SK-N-MC (cell line): ENCODE measurements around the gene HIP1R.
A peak's percentile ranks its signal among the peaks of the same experiment; 100 is the strongest.

ENCODE experiments used
- DNase-seq: peaks from one replicate; pipeline ENCODE4 v3.0.0-alpha.2; 2011; ENCODE audit warnings: low read depth, low spot score
- H3K27ac ChIP-seq: fragments of 200-600 bp; sonication (generic); 2 replicates; pipeline ENCODE4 v1.5.1; 2016; ENCODE audit warnings: mixed run types
- H3K36me3 ChIP-seq: fragments of 200-600 bp; sonication (generic); 2 replicates; pipeline ENCODE4 v1.6.1; 2017; ENCODE audit warnings: antibody characterized with exemption, low read length, mixed read lengths; ENCODE audit not compliant: insufficient read depth
- H3K4me3 ChIP-seq: fragments of 200-600 bp; sonication (generic); 2 replicates; pipeline ENCODE4 v1.5.1; 2016
- H3K9ac ChIP-seq: fragments of 200-600 bp; sonication (generic); 2 replicates; pipeline ENCODE4 v1.8.0; 2017; ENCODE audit warnings: mixed run types, mixed read lengths; ENCODE audit not compliant: insufficient read length
- H3K9me3 ChIP-seq: fragments of 200-600 bp; sonication (generic); 2 replicates; pipeline ENCODE4 v1.6.1; 2017; ENCODE audit warnings: low read depth, mild to moderate bottlenecking, antibody characterized with exemption, low read length, moderate library complexity, mixed read lengths
- EZH2 ChIP-seq: fragments of 200-600 bp; sonication (generic); IDR thresholded peaks from one replicate; pipeline ENCODE4 v1.6.1; 2017; ENCODE audit warnings: antibody characterized with exemption
- FOXP2 ChIP-seq: optimal IDR thresholded peaks from 2 replicates; pipeline ENCODE3; 2011; ENCODE audit warnings: mild to moderate bottlenecking, moderate library complexity; ENCODE audit not compliant: insufficient read depth; ENCODE audit errors: extremely low read length, control extremely low read depth
- POLR2AphosphoS5 ChIP-seq: IDR thresholded peaks from 2 replicates; pipeline ENCODE4 v1.6.1; 2012; ENCODE audit warnings: mild to moderate bottlenecking, low read depth, low read length, borderline replicate concordance

HIP1R gene

DNA sequence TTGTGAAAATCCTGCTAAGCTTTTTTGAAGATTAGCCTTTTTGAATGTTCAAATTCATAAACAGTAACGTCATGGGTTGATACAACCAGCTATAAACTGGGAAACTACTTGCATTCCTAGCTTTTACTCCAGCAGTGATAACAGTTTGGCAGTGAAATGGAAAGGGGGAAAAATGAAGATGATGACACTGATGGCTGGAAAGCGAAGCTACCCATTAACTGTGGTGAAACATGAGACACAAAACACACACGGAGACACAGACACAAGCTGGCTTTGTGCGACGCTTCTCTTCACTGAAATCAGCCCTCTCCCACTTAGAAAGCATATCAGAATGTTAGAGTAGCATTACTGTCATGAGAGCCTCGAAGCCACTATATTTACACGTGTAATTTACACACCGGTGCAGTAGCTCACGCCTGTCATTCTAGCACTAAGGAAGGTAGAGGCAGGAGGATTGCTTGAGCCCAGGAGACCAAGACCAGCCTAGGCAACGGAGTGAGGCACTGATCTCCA is 45.0 kb downstream of the HIP1R start:
- no peaks in the 10 kb centered on the region for H3K36me3 ChIP-seq
- DNase-seq, result no peak
- TF ChIP-seq EZH2, result no peak
- TF ChIP-seq POLR2AphosphoS5, result no peak
- no peak for TF ChIP-seq FOXP2

DNA sequence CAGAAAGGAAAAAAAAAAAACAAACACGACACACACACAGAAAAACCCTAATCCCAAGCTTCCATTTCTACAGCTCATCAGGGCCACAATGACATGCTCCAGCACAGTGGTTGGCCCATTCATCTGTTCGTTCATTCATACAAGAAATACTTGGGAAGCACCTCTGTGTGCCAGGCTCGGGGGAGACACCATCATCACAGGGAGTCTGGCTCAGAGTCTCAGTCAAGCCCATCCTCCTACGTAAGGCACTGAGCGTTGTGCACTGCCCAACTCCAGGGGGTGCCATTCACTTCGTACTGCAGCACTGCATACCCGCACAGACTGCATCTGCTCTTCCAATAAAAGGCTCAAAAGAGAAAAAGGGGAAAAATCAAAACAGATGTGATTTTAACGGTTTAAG is 45.4 kb downstream of the HIP1R start:
- H3K9ac ChIP-seq, result peak overlapping the region; percentile 58

More for the DNA sequence above, 45.0 kb downstream of the HIP1R start:
- Histone ChIP-seq H3K9ac (peak overlapping the region; percentile 58), H3K9me3 (no peaks in the 10 kb centered on the region), H3K27ac (peak overlapping the region; percentile 81), H3K4me3 (peak overlapping the region; percentile 55)

DNA sequence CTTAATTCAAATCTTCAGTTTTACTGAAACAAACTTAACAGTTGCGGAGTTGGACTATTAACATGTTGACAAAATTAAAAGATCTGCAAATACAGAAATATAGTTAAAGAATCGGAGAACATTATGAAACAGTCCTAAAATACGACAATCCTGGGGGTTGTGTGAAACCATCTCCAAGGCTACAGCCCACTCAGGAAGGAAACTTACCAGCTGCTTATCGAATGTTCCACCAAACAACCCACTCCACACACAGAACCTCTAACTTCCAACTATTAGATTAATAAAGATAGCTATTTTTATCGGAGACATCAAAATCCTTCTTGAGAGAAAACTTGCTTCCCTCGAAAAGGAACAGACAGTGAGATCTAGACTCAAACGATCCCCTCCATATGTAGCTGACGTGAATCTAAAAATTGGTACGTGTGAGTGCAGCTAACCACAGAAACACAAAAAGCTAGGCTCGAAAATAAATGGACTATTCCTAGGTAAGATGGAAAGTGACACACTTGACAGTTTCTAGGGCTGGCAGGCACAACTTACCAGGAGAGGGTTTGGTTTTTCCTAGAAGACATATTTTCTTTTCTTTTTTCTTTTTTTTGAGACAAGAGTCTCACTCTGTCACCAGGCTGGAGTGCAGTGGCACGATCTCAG is 47.8 kb downstream of the HIP1R start:
- H3K27ac ChIP-seq, result peak overlapping the region; percentile 81; the same call in 1 of the 2 replicates
- no peak overlapping the region for H3K9ac ChIP-seq
- H3K4me3 ChIP-seq, result no peak overlapping the region
- TF ChIP-seq FOXP2, result no peak
- TF ChIP-seq POLR2AphosphoS5, result no peak
- no peak for TF ChIP-seq EZH2
- no peaks in the 10 kb centered on the region for H3K9me3 ChIP-seq
- H3K36me3 ChIP-seq, result no peaks in the 10 kb centered on the region
- DNase-seq, result no peak

More for the DNA sequence above, 45.4 kb downstream of the HIP1R start:
- Histone ChIP-seq H3K9me3 (no peaks in the 10 kb centered on the region), H3K4me3 (peak overlapping the region; percentile 55), H3K36me3 (no peaks in the 10 kb centered on the region), H3K27ac (peak overlapping the region; percentile 81)
- TF ChIP-seq FOXP2 (peak; percentile 60), POLR2AphosphoS5 (no peak), EZH2 (no peak)
- DNase-seq, result peak; percentile 69

DNA sequence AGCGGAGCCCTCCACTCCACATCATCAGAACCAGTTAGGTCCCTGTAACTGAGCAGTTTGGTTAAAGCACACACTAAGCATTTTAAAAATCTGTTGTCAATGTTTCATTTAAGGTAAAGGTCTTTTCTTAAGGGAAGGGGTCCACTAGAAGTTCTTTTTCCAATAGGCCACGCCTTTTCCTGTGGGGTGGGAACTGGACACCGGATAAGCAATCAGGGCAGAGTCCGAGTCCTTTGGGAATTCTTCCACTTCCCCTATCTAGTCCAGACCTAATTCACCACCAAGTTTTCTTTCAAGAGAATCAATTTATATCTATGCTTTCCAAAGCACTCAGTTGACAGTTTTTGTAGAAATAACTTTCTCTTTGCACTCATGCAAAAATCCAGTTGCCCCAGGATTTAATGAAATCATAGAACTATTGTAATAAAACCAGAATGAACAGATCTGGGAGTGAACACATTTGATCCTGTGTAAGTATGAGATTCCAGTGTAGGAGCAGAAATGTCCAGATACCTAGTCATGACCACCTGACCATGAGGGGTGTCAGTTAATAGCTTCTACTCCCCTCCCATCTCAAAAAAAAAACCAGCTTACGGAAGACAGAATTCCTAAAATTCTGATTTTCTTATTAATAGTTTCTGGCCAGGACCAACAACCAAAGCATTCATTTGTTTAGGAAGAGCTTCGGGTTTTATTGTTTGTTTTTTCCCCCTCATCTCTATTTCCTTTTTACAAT is 49.0 kb downstream of the HIP1R start:
- TF ChIP-seq POLR2AphosphoS5 (no peak), EZH2 (no peak), FOXP2 (no peak)
- no peak for DNase-seq
- H3K4me3 ChIP-seq, result no peak overlapping the region
- no peaks in the 10 kb centered on the region for H3K9me3 ChIP-seq
- no peak overlapping the region for H3K27ac ChIP-seq
- no peak overlapping the region for H3K9ac ChIP-seq
- no peaks in the 10 kb centered on the region for H3K36me3 ChIP-seq

DNA sequence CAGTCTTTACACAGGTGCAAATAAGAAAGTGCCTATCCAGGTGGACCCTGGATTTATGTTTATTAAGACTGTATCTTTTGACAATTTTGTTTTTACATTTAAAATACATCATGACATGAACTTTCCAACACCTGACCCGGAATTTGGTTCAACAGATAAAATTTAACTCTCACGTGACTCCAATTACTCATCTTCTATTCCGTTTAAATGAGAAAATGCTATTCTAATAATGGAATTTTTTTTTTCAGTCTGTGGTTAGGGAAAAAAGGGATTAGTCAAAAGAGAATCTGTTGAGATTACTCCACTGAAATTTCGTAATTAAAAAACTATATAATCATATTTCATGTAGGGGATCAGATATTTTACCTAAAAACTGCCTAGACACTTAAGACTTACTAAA is 49.6 kb downstream of the HIP1R start:
- no peak overlapping the region for H3K9ac ChIP-seq
- no peak for TF ChIP-seq FOXP2
- TF ChIP-seq EZH2, result no peak
- no peak for TF ChIP-seq POLR2AphosphoS5
- no peaks in the 10 kb centered on the region for H3K9me3 ChIP-seq
- no peaks in the 10 kb centered on the region for H3K36me3 ChIP-seq
- no peak overlapping the region for H3K27ac ChIP-seq
- no peak overlapping the region for H3K4me3 ChIP-seq
- DNase-seq, result no peak

DNA sequence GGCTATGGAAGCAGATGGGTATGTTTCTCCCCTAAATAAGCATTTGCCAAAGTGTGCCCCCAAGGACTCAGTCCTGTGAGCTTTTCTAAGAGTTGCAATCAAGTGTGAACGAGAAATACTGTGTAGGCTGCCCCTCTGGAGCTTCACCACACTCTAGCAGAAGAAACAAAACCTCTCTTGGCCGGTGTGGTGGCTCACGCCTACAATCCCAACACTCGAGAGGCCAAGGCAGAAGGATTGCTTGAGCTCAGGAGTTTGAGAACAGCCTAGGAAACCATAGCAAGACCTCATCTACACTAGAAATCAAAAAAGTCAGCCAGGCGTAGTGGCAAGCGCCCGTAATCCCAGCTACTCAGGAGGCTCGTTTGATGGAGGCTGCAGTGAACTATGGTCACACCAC is 50.9 kb downstream of the HIP1R start:
- H3K9ac ChIP-seq, result no peak overlapping the region
- DNase-seq, result no peak
- H3K27ac ChIP-seq, result no peak overlapping the region
- H3K4me3 ChIP-seq, result no peak overlapping the region
- no peak for TF ChIP-seq POLR2AphosphoS5
- TF ChIP-seq FOXP2, result no peak
- TF ChIP-seq EZH2, result no peak
- H3K9me3 ChIP-seq, result no peaks in the 10 kb centered on the region
- H3K36me3 ChIP-seq, result no peaks in the 10 kb centered on the region

DNA sequence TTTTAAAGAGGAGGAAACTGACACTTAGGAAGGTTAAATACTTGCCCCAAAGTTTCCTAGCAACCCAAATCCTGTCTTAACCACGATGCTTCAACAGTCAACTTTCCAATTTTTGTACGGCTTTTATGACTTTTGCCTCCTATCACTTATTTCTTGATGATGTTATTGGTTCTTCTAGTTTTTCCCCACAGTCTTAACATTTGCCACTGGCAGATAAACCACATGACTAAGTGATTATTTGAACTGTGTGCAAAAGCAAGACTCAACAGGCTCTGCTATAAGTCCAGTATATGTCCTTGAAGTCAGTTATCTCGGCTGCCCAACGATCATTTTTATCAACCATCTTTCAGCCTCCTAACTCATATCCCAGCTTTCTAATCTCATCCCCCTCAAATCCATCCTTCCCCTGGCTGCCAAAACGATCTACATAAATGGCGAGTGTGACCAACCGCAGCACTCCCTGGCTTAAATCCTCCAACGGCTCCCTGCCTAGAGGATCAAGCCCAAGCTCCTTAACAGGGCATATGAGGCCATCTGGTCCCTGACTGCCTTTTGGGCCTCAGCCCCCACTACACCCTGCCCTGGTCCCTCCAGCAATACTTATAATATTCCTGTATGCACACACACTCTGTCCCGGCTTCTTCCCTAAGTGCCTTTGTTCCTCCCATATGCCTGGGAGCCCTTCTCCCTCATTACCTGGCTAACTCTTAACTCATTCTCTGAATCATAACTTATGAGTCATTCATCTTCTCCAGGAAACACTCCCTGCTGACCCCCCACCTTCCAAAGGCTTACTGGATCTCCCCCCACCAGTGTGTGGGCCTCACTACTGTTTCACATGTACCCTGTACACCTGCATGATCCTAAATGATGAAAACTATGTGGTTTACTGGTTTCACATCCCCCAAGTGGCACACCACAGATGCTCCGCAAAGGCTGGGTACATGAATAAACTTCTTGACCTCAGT is 51.9 kb downstream of the HIP1R start:
- TF ChIP-seq EZH2, result no peak
- TF ChIP-seq POLR2AphosphoS5, result no peak
- no peak for TF ChIP-seq FOXP2
- DNase-seq, result no peak
- Histone ChIP-seq H3K9ac (no peak overlapping the region), H3K9me3 (no peaks in the 10 kb centered on the region), H3K36me3 (no peaks in the 10 kb centered on the region), H3K4me3 (no peak overlapping the region), H3K27ac (no peak overlapping the region)
